Type B pancreatic cell (in vitro differentiated cells): ENCODE data around the gene TCP11L2. TPM values are rescaled to one million over a fixed set of nuclear protein-coding genes. Genes with fewer than 3 reads are reported as not detected.

Source experiments
- DNase-seq: peaks from one replicate; pipeline ENCODE4 v3.0.0; 2021; ENCODE audit warnings: mixed read lengths; ENCODE audit not compliant: unreplicated experiment; ENCODE audit errors: extremely low spot score
- H3K27ac Mint-ChIP-seq: 2 replicates; pipeline ENCODE4 v1.8.0; 2021; ENCODE audit warnings: mild to moderate bottlenecking, mixed read lengths
- H3K27me3 Mint-ChIP-seq: 2 replicates; pipeline ENCODE4 v1.8.0; 2021; ENCODE audit warnings: mixed read lengths
- H3K36me3 Mint-ChIP-seq: 2 replicates; pipeline ENCODE4 v1.8.0; 2021; ENCODE audit warnings: mixed read lengths
- H3K4me1 Mint-ChIP-seq: one replicate; pipeline ENCODE4 v1.8.0; 2021; ENCODE audit warnings: mixed read lengths; ENCODE audit not compliant: unreplicated experiment
- H3K4me3 Mint-ChIP-seq: 2 replicates; pipeline ENCODE4 v1.8.0; 2021; ENCODE audit warnings: mild to moderate bottlenecking, mixed read lengths
- H3K9me3 Mint-ChIP-seq: 2 replicates; pipeline ENCODE4 v1.8.0; 2021; ENCODE audit warnings: mixed read lengths
- CTCF ChIP-seq: fragments of 200-600 bp; sonication (generic); conservative IDR thresholded peaks from 2 replicates; pipeline ENCODE4 v1.5.0; 2021; ENCODE audit warnings: antibody characterized with exemption, mild to moderate bottlenecking
- total RNA-seq: library from RNA; stranded (reverse); gene quantifications from 2 replicates; pipeline ENCODE4 v1.2.1, GENCODE V29; 2021; ENCODE audit warnings: low replicate concordance

TCP11L2 gene
- total RNA-seq, 1 donor from 2014 or later = 21.8 TPM

- H3K27ac Mint-ChIP-seq = no peak overlapping the region
- TF ChIP-seq CTCF = no peak
- H3K4me3 Mint-ChIP-seq = no peak overlapping the region
Measured at GRCh38 chr12:106297075-106297474, 5.5 kb upstream of the TCP11L2 start.

GRCh38 chr12:106297681-106298080 lies 4.9 kb upstream of the TCP11L2 start:
- H3K36me3 Mint-ChIP-seq = no peaks in the 10 kb centered on the region
- no peak for DNase-seq
- peaks cover 7% of the 10 kb centered on the region for H3K4me1 Mint-ChIP-seq
- H3K9me3 Mint-ChIP-seq = no peaks in the 10 kb centered on the region
- no peak for TF ChIP-seq CTCF
- H3K27me3 Mint-ChIP-seq = no peaks in the 10 kb centered on the region
- H3K4me3 Mint-ChIP-seq = no peak overlapping the region
- no peak overlapping the region for H3K27ac Mint-ChIP-seq

More at GRCh38 chr12:106297075-106297474, 5.5 kb upstream of the TCP11L2 start:
- no peak for DNase-seq
- H3K27me3 Mint-ChIP-seq = no peaks in the 10 kb centered on the region
- H3K36me3 Mint-ChIP-seq = no peaks in the 10 kb centered on the region
- no peaks in the 10 kb centered on the region for H3K9me3 Mint-ChIP-seq
- peaks cover 7% of the 10 kb centered on the region for H3K4me1 Mint-ChIP-seq

GRCh38 chr12:106299202-106299774 lies 3.2 kb upstream of the TCP11L2 start:
- no peaks in the 10 kb centered on the region for H3K9me3 Mint-ChIP-seq
- no peak overlapping the region for H3K27ac Mint-ChIP-seq
- H3K4me1 Mint-ChIP-seq = peaks cover 13% of the 10 kb centered on the region
- H3K27me3 Mint-ChIP-seq = no peaks in the 10 kb centered on the region
- H3K36me3 Mint-ChIP-seq = no peaks in the 10 kb centered on the region
- no peak for DNase-seq
- TF ChIP-seq CTCF = no peak
- H3K4me3 Mint-ChIP-seq = peak overlapping the region; percentile 60

GRCh38 chr12:106300761-106301160 lies 1.8 kb upstream of the TCP11L2 start:
- Mint-ChIP-seq H3K27ac (peak overlapping the region; percentile 93), H3K4me3 (peak overlapping the region; percentile 90), H3K4me1 (peaks cover 14% of the 10 kb centered on the region), H3K36me3 (no peaks in the 10 kb centered on the region), H3K9me3 (no peaks in the 10 kb centered on the region), H3K27me3 (no peaks in the 10 kb centered on the region)
- no peak for DNase-seq
- no peak for TF ChIP-seq CTCF

- peak overlapping the region; percentile 90 for H3K4me3 Mint-ChIP-seq
- TF ChIP-seq CTCF = no peak
- H3K27me3 Mint-ChIP-seq = no peaks in the 10 kb centered on the region
- no peaks in the 10 kb centered on the region for H3K9me3 Mint-ChIP-seq
- H3K4me1 Mint-ChIP-seq = peaks cover 14% of the 10 kb centered on the region
- H3K27ac Mint-ChIP-seq = peak overlapping the region; percentile 93
- no peaks in the 10 kb centered on the region for H3K36me3 Mint-ChIP-seq
- DNase-seq = no peak
Measured at GRCh38 chr12:106301241-106301610, 1.3 kb upstream of the TCP11L2 start.
